ENCODE measurements around the gene COL6A2.
A peak's percentile ranks its signal among the peaks of the same experiment; 100 is the strongest.
"Not testable (repeated sequence)": the region's sequence is repeated elsewhere in the genome, so short reads cannot be mapped to it uniquely, and the experiment has no call there.

COL6A2 gene

DNA sequence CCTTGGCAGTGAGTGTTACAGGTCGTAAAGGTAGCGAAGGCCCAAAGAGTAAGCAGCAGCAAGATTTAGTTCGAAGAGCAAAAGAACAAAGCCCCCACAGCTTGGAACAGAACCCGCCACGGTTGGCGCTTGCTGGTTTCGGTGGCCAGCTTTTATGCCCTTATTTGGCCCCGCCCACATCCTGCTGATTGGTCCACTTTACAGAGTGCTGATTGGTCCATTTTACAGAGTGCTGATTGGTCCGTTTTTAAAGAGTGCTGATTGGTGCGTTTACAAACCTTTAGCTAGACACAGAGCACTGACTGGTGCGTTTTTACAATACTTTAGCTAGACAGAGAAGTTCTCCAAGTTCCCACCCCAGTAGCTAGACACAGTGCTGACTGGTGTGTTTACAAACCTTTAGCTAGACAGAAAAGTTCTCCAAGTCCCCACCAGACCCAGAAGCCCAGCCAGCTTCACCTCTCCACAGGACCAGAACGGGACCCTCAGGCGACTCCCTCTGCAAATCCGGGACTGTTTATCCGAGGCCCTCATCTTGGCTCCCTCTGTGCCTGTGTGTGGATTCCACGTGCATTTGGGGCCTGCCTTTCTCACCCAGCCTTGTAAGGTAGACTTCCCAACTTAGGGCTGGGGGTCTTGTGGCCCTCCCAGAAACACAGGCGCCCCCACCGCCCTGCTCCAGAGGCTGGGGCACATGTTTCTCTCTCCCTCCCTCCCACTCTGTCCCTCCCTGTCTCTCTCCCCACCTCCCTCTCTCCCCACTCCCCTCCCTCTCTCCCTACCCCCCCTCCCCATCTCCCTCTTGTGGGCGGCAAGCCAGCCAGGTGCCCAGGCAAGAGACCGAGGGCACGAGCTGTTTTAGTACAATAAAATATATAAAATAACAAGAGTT, 44.9 kb downstream of the COL6A2 start:
- DNase-seq (ENCODE audit: low read depth) = no peak
- TF ChIP-seq, protein P1, sequence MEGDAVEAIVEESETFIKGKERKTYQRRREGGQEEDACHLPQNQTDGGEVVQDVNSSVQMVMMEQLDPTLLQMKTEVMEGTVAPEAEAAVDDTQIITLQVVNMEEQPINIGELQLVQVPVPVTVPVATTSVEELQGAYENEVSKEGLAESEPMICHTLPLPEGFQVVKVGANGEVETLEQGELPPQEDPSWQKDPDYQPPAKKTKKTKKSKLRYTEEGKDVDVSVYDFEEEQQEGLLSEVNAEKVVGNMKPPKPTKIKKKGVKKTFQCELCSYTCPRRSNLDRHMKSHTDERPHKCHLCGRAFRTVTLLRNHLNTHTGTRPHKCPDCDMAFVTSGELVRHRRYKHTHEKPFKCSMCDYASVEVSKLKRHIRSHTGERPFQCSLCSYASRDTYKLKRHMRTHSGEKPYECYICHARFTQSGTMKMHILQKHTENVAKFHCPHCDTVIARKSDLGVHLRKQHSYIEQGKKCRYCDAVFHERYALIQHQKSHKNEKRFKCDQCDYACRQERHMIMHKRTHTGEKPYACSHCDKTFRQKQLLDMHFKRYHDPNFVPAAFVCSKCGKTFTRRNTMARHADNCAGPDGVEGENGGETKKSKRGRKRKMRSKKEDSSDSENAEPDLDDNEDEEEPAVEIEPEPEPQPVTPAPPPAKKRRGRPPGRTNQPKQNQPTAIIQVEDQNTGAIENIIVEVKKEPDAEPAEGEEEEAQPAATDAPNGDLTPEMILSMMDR (IDR thresholded peaks at IDR 0.05; ENCODE audit: insufficient read depth, low read depth, low read length, missing control alignments) = no peak

DNA sequence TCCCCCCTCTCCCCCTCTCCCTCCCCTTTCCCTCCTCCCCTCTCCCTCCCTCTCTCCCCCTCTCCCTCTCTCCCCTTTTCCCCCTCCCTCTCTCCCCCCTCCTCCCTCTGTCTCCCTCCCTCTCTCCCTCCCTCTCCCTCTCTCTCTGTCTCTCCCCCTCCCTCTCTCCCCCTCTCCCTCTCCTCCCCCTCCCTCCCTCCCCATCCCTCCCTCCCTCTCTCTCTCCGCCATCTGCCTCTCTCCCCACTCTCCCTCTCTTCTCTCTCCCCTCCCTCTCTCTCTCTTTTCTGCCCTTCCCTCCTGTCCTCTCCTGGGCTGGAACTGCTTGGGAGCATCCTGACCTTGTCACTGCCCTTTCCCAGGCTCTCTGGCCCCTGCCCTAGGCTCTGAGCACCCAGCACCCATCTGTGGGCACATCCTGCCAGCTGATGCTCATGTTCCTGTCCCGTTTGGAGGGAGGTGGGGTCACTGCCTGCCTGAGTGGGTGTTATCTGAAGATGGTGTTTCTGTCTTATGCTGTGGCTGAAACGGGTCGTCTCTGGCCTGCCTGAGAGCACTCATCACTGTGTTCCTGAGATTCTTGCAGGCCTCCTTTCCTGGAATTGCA, 46.7 kb downstream of the COL6A2 start:
- no peak for DNase-seq (ENCODE audit: low read depth)
- no peak overlapping the region for H3K4me3 ChIP-seq (ENCODE audit: low read depth, low read length)
- TF ChIP-seq, protein P1 (IDR thresholded peaks at IDR 0.05; ENCODE audit: insufficient read depth, low read depth, low read length, missing control alignments) = no peak

More for the DNA sequence above, 44.9 kb downstream of the COL6A2 start:
- no peak overlapping the region for H3K4me3 ChIP-seq (ENCODE audit: low read depth, low read length)

- DNase-seq (ENCODE audit: low read depth) = no peak
- TF ChIP-seq, protein P1 (IDR thresholded peaks at IDR 0.05; ENCODE audit: insufficient read depth, low read depth, low read length, missing control alignments) = no peak
- H3K4me3 ChIP-seq (ENCODE audit: low read depth, low read length) = no peak overlapping the region
Observed at GRCh38 chr21:46145159-46145839, 47.4 kb downstream of the COL6A2 start.

GRCh38 chr21:46145840-46146691, 48.2 kb downstream of the COL6A2 start:
- TF ChIP-seq, protein P1 (IDR thresholded peaks at IDR 0.05; ENCODE audit: insufficient read depth, low read depth, low read length, missing control alignments) = no peak
- H3K4me3 ChIP-seq (ENCODE audit: low read depth, low read length) = no peak overlapping the region
- no peak for DNase-seq (ENCODE audit: low read depth)

- no peak for DNase-seq (ENCODE audit: low read depth)
- TF ChIP-seq, protein P1 (IDR thresholded peaks at IDR 0.05; ENCODE audit: insufficient read depth, low read depth, low read length, missing control alignments) = no peak
- H3K4me3 ChIP-seq (ENCODE audit: low read depth, low read length) = no peak overlapping the region
Observed at GRCh38 chr21:46146856-46147255, 48.9 kb downstream of the COL6A2 start.

- not testable (repeated sequence) for H3K4me3 ChIP-seq (ENCODE audit: low read depth, low read length)
- TF ChIP-seq, protein P1 (IDR thresholded peaks at IDR 0.05; ENCODE audit: insufficient read depth, low read depth, low read length, missing control alignments) = peak; percentile 63
- peak; percentile 72 for DNase-seq (ENCODE audit: low read depth)
Observed at GRCh38 chr21:46147429-46147828, 49.5 kb downstream of the COL6A2 start.

Measured in GM12865 (cell line).